ENCODE results near the gene CD200.

GRCh38 chr3:112393360-112393728, 60.4 kb downstream of the CD200 start:
- TF ChIP-seq TCF7 (IDR thresholded peaks at IDR 0.05; ENCODE audit: borderline replicate concordance) = no peak
- no peak for TF ChIP-seq PCBP2 (IDR thresholded peaks at IDR 0.05; ENCODE audit: low read depth, low read length, poor library complexity, severe bottlenecking)
- TF ChIP-seq ZNF277 (CRISPR knock-in tag; IDR thresholded peaks at IDR 0.05; ENCODE audit: borderline replicate concordance) = no peak
- TF ChIP-seq TEAD1 (CRISPR knock-in tag; IDR thresholded peaks at IDR 0.05) = no peak
- no peak for TF ChIP-seq ELF4 (CRISPR knock-in tag; IDR thresholded peaks at IDR 0.05)
- no peak for TF ChIP-seq EP300 (IDR thresholded peaks at IDR 0.05; ENCODE audit: low read length)

Data from K562 (cell line).